SK-N-SH (cell line): Measurements from ENCODE around the gene NTM. TPM values are rescaled to one million over a fixed set of nuclear protein-coding genes. Genes with fewer than 3 reads are reported as not detected.

Experiments used
- CTCF ChIA-PET: fragments of 300-600, 350-600 bp; formaldehyde crosslinking; extraction: SDS; loops from one replicate; lab custom pipeline; 2021; lab: Yijun Ruan, JAX
- POLR2A ChIA-PET: fragments of 350-600 bp; sonication (Branson Sonifier 250); formaldehyde crosslinking; extraction: SDS; loops from one replicate; lab custom pipeline; 2020; ENCODE audit warnings: antibody characterized with exemption, inconsistent platforms; lab: Yijun Ruan, JAX
- DNase-seq: peaks from one replicate; pipeline ENCODE4 v3.0.0; 2012
- H2AFZ ChIP-seq: fragments of 200-600 bp; sonication (generic); 2 replicates; pipeline ENCODE4 v1.8.1; 2016; ENCODE audit warnings: antibody characterized with exemption, mild to moderate bottlenecking, low read depth
- H3F3A ChIP-seq: fragments of 200-600 bp; sonication (generic); replicated peaks from 2 replicates; pipeline ENCODE3; 2016; ENCODE audit warnings: antibody characterized with exemption, mild to moderate bottlenecking; ENCODE audit not compliant: insufficient read depth
- H3K27ac ChIP-seq, 2 experiments: fragments of 200-500 bp in 1 of 2; fragments of 200-600 bp in 1 of 2; sonication (Bioruptor generic) in 1 of 2; sonication (generic), shearing (Covaris generic) in 1 of 2; 2 replicates each; pipeline versions ENCODE4 v1.5.1 to v1.6.1; 2014 to 2016; ENCODE audit warnings: low read depth in 2 of 2, inconsistent platforms in 1 of 2, low read length in 1 of 2, mild to moderate bottlenecking in 1 of 2, mixed read lengths in 1 of 2
- H3K27me3 ChIP-seq: fragments of 200-600 bp; sonication (generic), shearing (Covaris generic); 2 replicates; pipeline ENCODE4 v1.6.1; 2016; ENCODE audit warnings: mixed run types; ENCODE audit not compliant: insufficient read depth
- H3K36me3 ChIP-seq, 2 experiments: fragments of 200-500 bp in 1 of 2; fragments of 200-600 bp in 1 of 2; sonication (Bioruptor generic) in 1 of 2; sonication (generic) in 1 of 2; replicated peaks in 1 of 2; 2 replicates each; pipeline versions ENCODE3 to v1.5.1; 2014 to 2016; ENCODE audit warnings: low read length in 1 of 2, mild to moderate bottlenecking in 1 of 2; ENCODE audit not compliant: insufficient read depth in 2 of 2, control insufficient read depth in 1 of 2
- H3K4me1 ChIP-seq, 2 experiments: fragments of 200-500 bp in 1 of 2; fragments of 200-600 bp in 1 of 2; sonication (Bioruptor generic) in 1 of 2; sonication (generic), shearing (Covaris generic) in 1 of 2; 2 replicates each; pipeline versions ENCODE4 v1.5.1 to v1.6.1; 2014 to 2016; ENCODE audit warnings: low read depth in 1 of 2, low read length in 1 of 2, mixed run types in 1 of 2; ENCODE audit not compliant: insufficient read depth in 2 of 2, control insufficient read depth in 1 of 2
- H3K4me2 ChIP-seq: fragments of 200-600 bp; sonication (generic), shearing (Covaris generic); 2 replicates; pipeline ENCODE4 v1.6.1; 2017; ENCODE audit warnings: mixed run types
- H3K4me3 ChIP-seq, 2 experiments: fragments of 200-500 bp in 1 of 2; fragments of 200-600 bp in 1 of 2; sonication (Bioruptor generic) in 1 of 2; sonication (generic), shearing (Covaris generic) in 1 of 2; 2 replicates each; pipeline versions ENCODE4 v1.5.1 to v1.8.1; 2014 to 2016; ENCODE audit warnings: low read depth in 2 of 2, inconsistent platforms in 1 of 2, low read length in 1 of 2, mild to moderate bottlenecking in 1 of 2, mixed read lengths in 1 of 2, moderate library complexity in 1 of 2
- H3K79me2 ChIP-seq: fragments of 200-600 bp; sonication (generic); 2 replicates; pipeline ENCODE4 v1.8.1; 2017; ENCODE audit warnings: mild to moderate bottlenecking; ENCODE audit not compliant: insufficient read depth
- H3K9ac ChIP-seq: fragments of 200-600 bp; sonication (generic); 2 replicates; pipeline ENCODE4 v1.6.1; 2017; ENCODE audit warnings: mixed run types
- H3K9me2 ChIP-seq: fragments of 200-600 bp; sonication (generic); 2 replicates; pipeline ENCODE4 v1.6.1; 2017; ENCODE audit warnings: mixed run types
- H3K9me3 ChIP-seq: fragments of 200-600 bp; sonication (generic); 2 replicates; pipeline ENCODE4 v1.6.1; 2017; ENCODE audit warnings: mixed run types, mild to moderate bottlenecking, moderate library complexity
- H4K20me1 ChIP-seq: fragments of 200-600 bp; sonication (generic); 2 replicates; pipeline ENCODE4 v1.6.1; 2017; ENCODE audit warnings: mild to moderate bottlenecking, mixed run types; ENCODE audit not compliant: insufficient read depth
- CHD2 ChIP-seq: fragments of 150-350 bp; IDR thresholded peaks from 2 replicates; pipeline ENCODE4 v1.6.1; 2018; ENCODE audit warnings: low read length; ENCODE audit not compliant: partially characterized antibody
- EZH2phosphoT487 ChIP-seq: fragments of 200-600 bp; sonication (generic); IDR thresholded peaks from 2 replicates; pipeline ENCODE4 v1.6.1; 2017; ENCODE audit warnings: low read depth, mixed run types, mild to moderate bottlenecking, antibody characterized with exemption, moderate library complexity, borderline replicate concordance
- FOXJ3 ChIP-seq: sonication (generic); formaldehyde crosslinking; IDR thresholded peaks from 2 replicates; pipeline ENCODE4 v1.5.1; 2020; ENCODE audit warnings: mild to moderate bottlenecking, missing genetic modification reagents
- FOXM1 ChIP-seq: IDR thresholded peaks from 2 replicates; pipeline ENCODE4 v1.4.0; 2012; ENCODE audit warnings: low read depth, mild to moderate bottlenecking
- JUND ChIP-seq: IDR thresholded peaks from 2 replicates; pipeline ENCODE4 v1.4.0; 2012
- MXI1 ChIP-seq: IDR thresholded peaks from 2 replicates; pipeline ENCODE4 v1.6.1; 2012; ENCODE audit warnings: mild to moderate bottlenecking, low read depth, low read length, improper control_type of control experiment
- NFIC ChIP-seq: IDR thresholded peaks from 2 replicates; pipeline ENCODE4 v1.4.0; 2012; ENCODE audit warnings: borderline replicate concordance
- NRF1 ChIP-seq: IDR thresholded peaks from 2 replicates; pipeline ENCODE4 v1.6.1; 2012; ENCODE audit warnings: low read depth, mild to moderate bottlenecking, low read length
- RAD21 ChIP-seq: IDR thresholded peaks from 2 replicates; pipeline ENCODE4 v1.6.1; 2012; ENCODE audit warnings: mild to moderate bottlenecking, low read length
- RCOR1 ChIP-seq: fragments of 150-350 bp; IDR thresholded peaks from 2 replicates; pipeline ENCODE4 v1.6.1; 2017; ENCODE audit warnings: antibody characterized with exemption, low read length
- RFX5 ChIP-seq: IDR thresholded peaks from 2 replicates; pipeline ENCODE4 v1.6.1; 2012; ENCODE audit warnings: mild to moderate bottlenecking, improper control_type of control experiment, low read length
- SMC3 ChIP-seq: IDR thresholded peaks from 2 replicates; pipeline ENCODE4 v1.6.1; 2012; ENCODE audit warnings: low read depth, low read length, improper control_type of control experiment
- TAF1 ChIP-seq: IDR thresholded peaks from 2 replicates; pipeline ENCODE4 v1.6.1; 2012; ENCODE audit warnings: low read depth, mild to moderate bottlenecking, low read length, moderate library complexity, borderline replicate concordance
- TCF12 ChIP-seq: IDR thresholded peaks from 2 replicates; pipeline ENCODE4 v1.4.0; 2012
- YY1 ChIP-seq: IDR thresholded peaks from 2 replicates; pipeline ENCODE4 v1.4.0; 2012; ENCODE audit warnings: low read depth, mild to moderate bottlenecking
- WGBS: methylation state at CpG from one replicate; pipeline ENCODE4 v1.1.6; 2017; ENCODE audit warnings: low lambda C conversion rate; 5-methylcytosine and 5-hydroxymethylcytosine counted together
- polyA plus RNA-seq, 3 experiments: library from polyadenylated mRNA; depleted of rRNA; stranded (reverse); fragments of >200 nt; gene quantifications; 2 replicates each; pipeline ENCODE4 v1.2.3, GENCODE V29; 2012
- TF ChIP-seq, protein P1 (sequence below): IDR thresholded peaks from 2 replicates; pipeline ENCODE4 v1.4.0; 2012; ENCODE audit warnings: low read depth, borderline replicate concordance
- TF ChIP-seq, protein P2 (sequence below): fragments of 150-350 bp; IDR thresholded peaks from 2 replicates; pipeline ENCODE4 v1.6.1; 2017; ENCODE audit warnings: antibody characterized with exemption, low read length, low read depth, borderline replicate concordance
- TF ChIP-seq, protein P3 (sequence below): IDR thresholded peaks from 2 replicates; pipeline ENCODE4 v1.6.1; 2012; ENCODE audit warnings: mild to moderate bottlenecking, low read depth, low read length, moderate library complexity
- TF ChIP-seq, protein P4 (sequence below): fragments of 200-600 bp; sonication (generic); IDR thresholded peaks from 2 replicates; pipeline ENCODE4 v1.6.1; 2017; ENCODE audit warnings: antibody characterized with exemption, mild to moderate bottlenecking, moderate library complexity

Gene NTM
- polyA plus RNA-seq, 1 of the 3 experiments (the other 2 are of a cell fraction) = 20.0 TPM

DNA sequence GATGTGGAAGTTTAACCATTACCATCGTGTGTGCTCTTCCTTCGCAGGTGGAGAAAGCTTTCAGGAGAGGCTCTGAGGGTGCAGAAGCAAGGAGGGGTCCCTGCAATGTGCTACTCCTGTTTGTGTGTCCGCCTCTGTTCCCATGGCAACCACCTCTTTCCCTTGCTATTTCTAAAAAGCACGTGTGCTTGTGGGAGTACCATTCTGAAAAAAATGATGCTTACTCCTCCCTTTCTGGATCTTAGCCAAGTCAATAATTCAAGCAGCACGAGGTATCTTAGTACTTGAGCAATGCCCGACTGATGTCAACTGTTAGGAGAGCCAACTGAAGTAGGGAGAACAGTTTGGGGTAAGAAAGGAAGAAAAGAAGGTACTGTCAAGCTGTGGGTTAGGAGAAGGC is 628.7 kb downstream of the NTM start:
- Histone ChIP-seq H3K4me2 (no peak overlapping the region), H3K9me3 (peaks cover 6% of the 10 kb centered on the region; the same call in 1 of the 2 replicates), H3K36me3 (no peaks in the 10 kb centered on the region), H3K9ac (no peak overlapping the region), H3K4me3 (no peak overlapping the region), H3K9me2 (no peaks in the 10 kb centered on the region), H3K27me3 (no peaks in the 10 kb centered on the region), H3F3A (no peaks in the 10 kb centered on the region), H2AFZ (no peak overlapping the region), H3K79me2 (no peaks in the 10 kb centered on the region), H3K4me1 (no peaks in the 10 kb centered on the region), H4K20me1 (no peaks in the 10 kb centered on the region), H3K27ac (no peak overlapping the region)
- POLR2A ChIA-PET = no interaction called here
- WGBS = 46% methylated on average over 6 of the region's 6 CpGs
- no peak for DNase-seq
- CTCF ChIA-PET = interaction anchor here (1.1 kb wide), 1 partner anchor 131 kb away, joined by 3 read pairs; no protein-coding TSS in a partner anchor
- TF ChIP-seq JUND (no peak), NRF1 (no peak), SMC3 (no peak)
- TF ChIP-seq, protein P1, sequence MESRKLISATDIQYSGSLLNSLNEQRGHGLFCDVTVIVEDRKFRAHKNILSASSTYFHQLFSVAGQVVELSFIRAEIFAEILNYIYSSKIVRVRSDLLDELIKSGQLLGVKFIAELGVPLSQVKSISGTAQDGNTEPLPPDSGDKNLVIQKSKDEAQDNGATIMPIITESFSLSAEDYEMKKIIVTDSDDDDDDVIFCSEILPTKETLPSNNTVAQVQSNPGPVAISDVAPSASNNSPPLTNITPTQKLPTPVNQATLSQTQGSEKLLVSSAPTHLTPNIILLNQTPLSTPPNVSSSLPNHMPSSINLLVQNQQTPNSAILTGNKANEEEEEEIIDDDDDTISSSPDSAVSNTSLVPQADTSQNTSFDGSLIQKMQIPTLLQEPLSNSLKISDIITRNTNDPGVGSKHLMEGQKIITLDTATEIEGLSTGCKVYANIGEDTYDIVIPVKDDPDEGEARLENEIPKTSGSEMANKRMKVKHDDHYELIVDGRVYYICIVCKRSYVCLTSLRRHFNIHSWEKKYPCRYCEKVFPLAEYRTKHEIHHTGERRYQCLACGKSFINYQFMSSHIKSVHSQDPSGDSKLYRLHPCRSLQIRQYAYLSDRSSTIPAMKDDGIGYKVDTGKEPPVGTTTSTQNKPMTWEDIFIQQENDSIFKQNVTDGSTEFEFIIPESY = no peak

DNA sequence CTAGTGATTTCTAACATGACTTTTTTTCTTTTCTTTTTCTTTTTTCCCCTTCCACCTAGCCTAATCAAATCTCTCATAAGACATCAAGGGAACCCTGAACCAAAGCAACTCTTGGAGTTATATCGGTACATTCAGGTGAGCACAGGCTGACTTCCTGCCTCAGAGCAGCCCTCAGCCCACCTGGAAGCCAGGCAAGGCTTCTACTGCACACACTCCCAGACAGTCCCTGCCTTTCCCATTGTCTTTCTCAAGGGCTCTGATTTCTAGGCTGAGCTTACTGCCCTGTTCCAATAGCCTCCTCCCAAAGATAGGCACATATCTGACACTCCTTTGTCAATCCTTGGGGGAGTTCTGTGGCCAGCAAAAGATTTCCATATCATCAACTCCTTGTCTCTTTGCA is 629.5 kb downstream of the NTM start:
- CTCF ChIA-PET = no interaction called here
- TF ChIP-seq MXI1 = no peak
- TF ChIP-seq RAD21 = no peak
- no peak for TF ChIP-seq FOXJ3 (CRISPR knock-in tag)
- TF ChIP-seq RCOR1 = no peak
- TF ChIP-seq, protein P2, sequence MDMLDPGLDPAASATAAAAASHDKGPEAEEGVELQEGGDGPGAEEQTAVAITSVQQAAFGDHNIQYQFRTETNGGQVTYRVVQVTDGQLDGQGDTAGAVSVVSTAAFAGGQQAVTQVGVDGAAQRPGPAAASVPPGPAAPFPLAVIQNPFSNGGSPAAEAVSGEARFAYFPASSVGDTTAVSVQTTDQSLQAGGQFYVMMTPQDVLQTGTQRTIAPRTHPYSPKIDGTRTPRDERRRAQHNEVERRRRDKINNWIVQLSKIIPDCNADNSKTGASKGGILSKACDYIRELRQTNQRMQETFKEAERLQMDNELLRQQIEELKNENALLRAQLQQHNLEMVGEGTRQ = no peak
- no peak for TF ChIP-seq FOXM1
- no peak for TF ChIP-seq YY1
- no peak for TF ChIP-seq EZH2phosphoT487
- TF ChIP-seq CHD2 = no peak
- no peak for TF ChIP-seq RFX5
- TF ChIP-seq NFIC = no peak
- TF ChIP-seq, protein P3, sequence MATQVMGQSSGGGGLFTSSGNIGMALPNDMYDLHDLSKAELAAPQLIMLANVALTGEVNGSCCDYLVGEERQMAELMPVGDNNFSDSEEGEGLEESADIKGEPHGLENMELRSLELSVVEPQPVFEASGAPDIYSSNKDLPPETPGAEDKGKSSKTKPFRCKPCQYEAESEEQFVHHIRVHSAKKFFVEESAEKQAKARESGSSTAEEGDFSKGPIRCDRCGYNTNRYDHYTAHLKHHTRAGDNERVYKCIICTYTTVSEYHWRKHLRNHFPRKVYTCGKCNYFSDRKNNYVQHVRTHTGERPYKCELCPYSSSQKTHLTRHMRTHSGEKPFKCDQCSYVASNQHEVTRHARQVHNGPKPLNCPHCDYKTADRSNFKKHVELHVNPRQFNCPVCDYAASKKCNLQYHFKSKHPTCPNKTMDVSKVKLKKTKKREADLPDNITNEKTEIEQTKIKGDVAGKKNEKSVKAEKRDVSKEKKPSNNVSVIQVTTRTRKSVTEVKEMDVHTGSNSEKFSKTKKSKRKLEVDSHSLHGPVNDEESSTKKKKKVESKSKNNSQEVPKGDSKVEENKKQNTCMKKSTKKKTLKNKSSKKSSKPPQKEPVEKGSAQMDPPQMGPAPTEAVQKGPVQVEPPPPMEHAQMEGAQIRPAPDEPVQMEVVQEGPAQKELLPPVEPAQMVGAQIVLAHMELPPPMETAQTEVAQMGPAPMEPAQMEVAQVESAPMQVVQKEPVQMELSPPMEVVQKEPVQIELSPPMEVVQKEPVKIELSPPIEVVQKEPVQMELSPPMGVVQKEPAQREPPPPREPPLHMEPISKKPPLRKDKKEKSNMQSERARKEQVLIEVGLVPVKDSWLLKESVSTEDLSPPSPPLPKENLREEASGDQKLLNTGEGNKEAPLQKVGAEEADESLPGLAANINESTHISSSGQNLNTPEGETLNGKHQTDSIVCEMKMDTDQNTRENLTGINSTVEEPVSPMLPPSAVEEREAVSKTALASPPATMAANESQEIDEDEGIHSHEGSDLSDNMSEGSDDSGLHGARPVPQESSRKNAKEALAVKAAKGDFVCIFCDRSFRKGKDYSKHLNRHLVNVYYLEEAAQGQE = no peak
- TF ChIP-seq, protein P4, sequence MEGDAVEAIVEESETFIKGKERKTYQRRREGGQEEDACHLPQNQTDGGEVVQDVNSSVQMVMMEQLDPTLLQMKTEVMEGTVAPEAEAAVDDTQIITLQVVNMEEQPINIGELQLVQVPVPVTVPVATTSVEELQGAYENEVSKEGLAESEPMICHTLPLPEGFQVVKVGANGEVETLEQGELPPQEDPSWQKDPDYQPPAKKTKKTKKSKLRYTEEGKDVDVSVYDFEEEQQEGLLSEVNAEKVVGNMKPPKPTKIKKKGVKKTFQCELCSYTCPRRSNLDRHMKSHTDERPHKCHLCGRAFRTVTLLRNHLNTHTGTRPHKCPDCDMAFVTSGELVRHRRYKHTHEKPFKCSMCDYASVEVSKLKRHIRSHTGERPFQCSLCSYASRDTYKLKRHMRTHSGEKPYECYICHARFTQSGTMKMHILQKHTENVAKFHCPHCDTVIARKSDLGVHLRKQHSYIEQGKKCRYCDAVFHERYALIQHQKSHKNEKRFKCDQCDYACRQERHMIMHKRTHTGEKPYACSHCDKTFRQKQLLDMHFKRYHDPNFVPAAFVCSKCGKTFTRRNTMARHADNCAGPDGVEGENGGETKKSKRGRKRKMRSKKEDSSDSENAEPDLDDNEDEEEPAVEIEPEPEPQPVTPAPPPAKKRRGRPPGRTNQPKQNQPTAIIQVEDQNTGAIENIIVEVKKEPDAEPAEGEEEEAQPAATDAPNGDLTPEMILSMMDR = no peak
- TF ChIP-seq TAF1 = no peak
- no peak for TF ChIP-seq TCF12
- TF ChIP-seq, all 33 proteins: peak for 0
- no peaks in the 10 kb centered on the region for H3K9me2 ChIP-seq

More for the DNA sequence above, 629.5 kb downstream of the NTM start:
- Histone ChIP-seq H3K4me2 (no peak overlapping the region), H3K27ac (no peak overlapping the region), H3K4me3 (no peak overlapping the region), H3K9me3 (peaks cover 6% of the 10 kb centered on the region; the same call in 1 of the 2 replicates), H3F3A (no peaks in the 10 kb centered on the region), H3K36me3 (no peaks in the 10 kb centered on the region), H4K20me1 (no peaks in the 10 kb centered on the region), H2AFZ (no peak overlapping the region), H3K4me1 (no peaks in the 10 kb centered on the region), H3K27me3 (no peaks in the 10 kb centered on the region), H3K9ac (no peak overlapping the region), H3K79me2 (no peaks in the 10 kb centered on the region)
- DNase-seq = no peak
- 100% methylated on average over 1 of the region's 1 CpG for WGBS
- POLR2A ChIA-PET = no interaction called here
